ENCODE results near the gene PTTG2.

GRCh38 chr4:38005637-38006036, 45.4 kb downstream of the PTTG2 start:
- TF ChIP-seq CTCF (IDR thresholded peaks at IDR 0.05) (no peak), POLR2A (IDR thresholded peaks at IDR 0.05) (no peak), POLR2AphosphoS5 (IDR thresholded peaks at IDR 0.05; ENCODE audit: insufficient read depth in 1 of 2, low read depth in 1 of 2) (no peak)
